ENCODE results near the gene PPIP5K1.

GRCh38 chr15:43534897-43535296, 55.1 kb downstream of the PPIP5K1 start:
- TF ChIP-seq CTCF (IDR thresholded peaks at IDR 0.05; ENCODE audit: low read depth, low read length) (no peak), POLR2A (IDR thresholded peaks at IDR 0.05; ENCODE audit: extremely low read depth, insufficient read length) (no peak), MAX (IDR thresholded peaks at IDR 0.05; ENCODE audit: low read depth, low read length) (no peak)

Measured in NB4 (cell line).